ENCODE data around the gene RAPGEF4.

The RAPGEF4 gene

GRCh38 chr2:172888714-172889669 lies 153.3 kb downstream of the RAPGEF4 start:
- Histone ChIP-seq H3F3A (ENCODE audit: low read depth) (no peaks in the 10 kb centered on the region), H2AFZ (ENCODE audit: low read length) (no peak overlapping the region), H3K79me2 (ENCODE audit: insufficient read depth, low read length) (no peaks in the 10 kb centered on the region), H4K20me1 (ENCODE audit: insufficient read depth, low read length, poor library complexity, severe bottlenecking) (no peaks in the 10 kb centered on the region), H3K4me3 (ENCODE audit: low read length, poor library complexity, severe bottlenecking) (no peak overlapping the region), H3K9me2 (replicated peaks; ENCODE audit: low read depth, low read length) (no peaks in the 10 kb centered on the region), H3K4me1 (ENCODE audit: insufficient read depth, low read length, poor library complexity, severe bottlenecking) (peaks cover 5% of the 10 kb centered on the region), H3K9me3 (ENCODE audit: insufficient read depth, low read depth, low read length) (no peaks in the 10 kb centered on the region), H3K9ac (ENCODE audit: low read depth, low read length, poor library complexity, severe bottlenecking) (no peak overlapping the region), H3K4me2 (ENCODE audit: low read depth, low read length, poor library complexity, severe bottlenecking) (no peak overlapping the region), H3K36me3 (ENCODE audit: insufficient read depth, low read length) (no peaks in the 10 kb centered on the region), H3K27me3 (ENCODE audit: insufficient read depth, low read length, poor library complexity, severe bottlenecking) (no peaks in the 10 kb centered on the region)
- TF ChIP-seq EZH2phosphoT487 (IDR thresholded peaks at IDR 0.05; ENCODE audit: borderline replicate concordance) (no peak), CTCF (conservative IDR thresholded peaks at IDR 0.05; ENCODE audit: low read length) (no peak)

GRCh38 chr2:172889768-172890430 lies 154.3 kb downstream of the RAPGEF4 start:
- H3K27me3 ChIP-seq (ENCODE audit: insufficient read depth, low read length, poor library complexity, severe bottlenecking) = peaks cover 2% of the 10 kb centered on the region
- no peaks in the 10 kb centered on the region for H3K9me3 ChIP-seq (ENCODE audit: insufficient read depth, low read depth, low read length)

GRCh38 chr2:172893111-172893510 lies 157.5 kb downstream of the RAPGEF4 start:
- H4K20me1 ChIP-seq (ENCODE audit: insufficient read depth, low read length, poor library complexity, severe bottlenecking) = no peaks in the 10 kb centered on the region
- no peaks in the 10 kb centered on the region for H3F3A ChIP-seq (ENCODE audit: low read depth)
- H3K79me2 ChIP-seq (ENCODE audit: insufficient read depth, low read length) = no peaks in the 10 kb centered on the region
- no peak overlapping the region for H3K9ac ChIP-seq (ENCODE audit: low read depth, low read length, poor library complexity, severe bottlenecking)
- no peak for TF ChIP-seq EZH2phosphoT487 (IDR thresholded peaks at IDR 0.05; ENCODE audit: borderline replicate concordance)
- TF ChIP-seq CTCF (conservative IDR thresholded peaks at IDR 0.05; ENCODE audit: low read length) = no peak
- no peak overlapping the region for H2AFZ ChIP-seq (ENCODE audit: low read length)
- H3K4me1 ChIP-seq (ENCODE audit: insufficient read depth, low read length, poor library complexity, severe bottlenecking) = peaks cover 5% of the 10 kb centered on the region
- no peaks in the 10 kb centered on the region for H3K36me3 ChIP-seq (ENCODE audit: insufficient read depth, low read length)
- no peaks in the 10 kb centered on the region for H3K9me2 ChIP-seq (replicated peaks; ENCODE audit: low read depth, low read length)
- no peak overlapping the region for H3K4me3 ChIP-seq (ENCODE audit: low read length, poor library complexity, severe bottlenecking)
- H3K9me3 ChIP-seq (ENCODE audit: insufficient read depth, low read depth, low read length) = no peaks in the 10 kb centered on the region
- H3K4me2 ChIP-seq (ENCODE audit: low read depth, low read length, poor library complexity, severe bottlenecking) = no peak overlapping the region
- H3K27me3 ChIP-seq (ENCODE audit: insufficient read depth, low read length, poor library complexity, severe bottlenecking) = peaks cover 6% of the 10 kb centered on the region

More at GRCh38 chr2:172889768-172890430, 154.3 kb downstream of the RAPGEF4 start:
- Histone ChIP-seq H4K20me1 (ENCODE audit: insufficient read depth, low read length, poor library complexity, severe bottlenecking) (no peaks in the 10 kb centered on the region), H3K36me3 (ENCODE audit: insufficient read depth, low read length) (no peaks in the 10 kb centered on the region), H2AFZ (ENCODE audit: low read length) (no peak overlapping the region), H3K9ac (ENCODE audit: low read depth, low read length, poor library complexity, severe bottlenecking) (no peak overlapping the region), H3F3A (ENCODE audit: low read depth) (no peaks in the 10 kb centered on the region), H3K4me3 (ENCODE audit: low read length, poor library complexity, severe bottlenecking) (no peak overlapping the region), H3K9me2 (replicated peaks; ENCODE audit: low read depth, low read length) (no peaks in the 10 kb centered on the region), H3K4me2 (ENCODE audit: low read depth, low read length, poor library complexity, severe bottlenecking) (peak overlapping the region; percentile 13), H3K4me1 (ENCODE audit: insufficient read depth, low read length, poor library complexity, severe bottlenecking) (peaks cover 5% of the 10 kb centered on the region), H3K79me2 (ENCODE audit: insufficient read depth, low read length) (no peaks in the 10 kb centered on the region)
- TF ChIP-seq CTCF (conservative IDR thresholded peaks at IDR 0.05; ENCODE audit: low read length) (no peak), EZH2phosphoT487 (IDR thresholded peaks at IDR 0.05; ENCODE audit: borderline replicate concordance) (no peak)
